Nephron (organoid): ENCODE data around the gene ARMH3.

Experiments used
- H3K27ac Mint-ChIP-seq, 3 experiments: 2 replicates each; pipeline ENCODE4 v1.8.0; 2020; ENCODE audit warnings: mixed read lengths in 3 of 3, mild to moderate bottlenecking in 2 of 3, moderate library complexity in 1 of 3
- H3K27me3 Mint-ChIP-seq: 2 replicates; pipeline ENCODE4 v1.8.0; 2021; ENCODE audit warnings: low read depth, mild to moderate bottlenecking, moderate library complexity, mixed read lengths
- H3K36me3 Mint-ChIP-seq: 2 replicates; pipeline ENCODE4 v1.8.0; 2020; ENCODE audit warnings: low read depth, mixed read lengths
- H3K4me1 Mint-ChIP-seq: 2 replicates; pipeline ENCODE4 v1.8.0; 2020; ENCODE audit warnings: mixed read lengths
- H3K4me3 Mint-ChIP-seq, 3 experiments: 2 replicates each; pipeline ENCODE4 v1.8.0; 2020; ENCODE audit warnings: mild to moderate bottlenecking in 3 of 3, mixed read lengths in 3 of 3, moderate library complexity in 2 of 3
- H3K9me3 Mint-ChIP-seq: 2 replicates; pipeline ENCODE4 v1.8.0; 2020; ENCODE audit warnings: mixed read lengths
- CTCF ChIP-seq, 3 experiments: fragments of 200-600 bp; sonication (generic); IDR thresholded peaks; one replicate each; pipeline ENCODE4 v1.5.0; 2021; ENCODE audit warnings: antibody characterized with exemption in 3 of 3; ENCODE audit not compliant: unreplicated experiment in 3 of 3

ARMH3 gene

GRCh38 chr10:101965075-101965765, 90.8 kb downstream of the ARMH3 start:
- Mint-ChIP-seq H3K27me3 (no peaks in the 10 kb centered on the region), H3K27ac (peak overlapping the region in 1 of 3 experiments; percentile 5), H3K4me1 (peaks cover 25% of the 10 kb centered on the region), H3K36me3 (peaks cover 26% of the 10 kb centered on the region), H3K9me3 (no peaks in the 10 kb centered on the region), H3K4me3 (no peak overlapping the region)
- no peak for TF ChIP-seq CTCF (IDR thresholded peaks at IDR 0.05; ENCODE audit: unreplicated experiment in 3 of 3)

GRCh38 chr10:101961591-101962498, 94.1 kb downstream of the ARMH3 start:
- H3K4me3 Mint-ChIP-seq = no peak overlapping the region
- TF ChIP-seq CTCF (IDR thresholded peaks at IDR 0.05; ENCODE audit: unreplicated experiment in 3 of 3) = no peak
- H3K4me1 Mint-ChIP-seq = peaks cover 21% of the 10 kb centered on the region
- H3K27ac Mint-ChIP-seq = no peak overlapping the region
- H3K27me3 Mint-ChIP-seq = no peaks in the 10 kb centered on the region
- peaks cover 18% of the 10 kb centered on the region for H3K36me3 Mint-ChIP-seq
- no peaks in the 10 kb centered on the region for H3K9me3 Mint-ChIP-seq

- H3K27me3 Mint-ChIP-seq = no peaks in the 10 kb centered on the region
- no peak overlapping the region for H3K27ac Mint-ChIP-seq
- no peaks in the 10 kb centered on the region for H3K9me3 Mint-ChIP-seq
- no peak overlapping the region for H3K4me3 Mint-ChIP-seq
- TF ChIP-seq CTCF (IDR thresholded peaks at IDR 0.05; ENCODE audit: unreplicated experiment in 3 of 3) = no peak
- peaks cover 21% of the 10 kb centered on the region for H3K4me1 Mint-ChIP-seq
- H3K36me3 Mint-ChIP-seq = peaks cover 19% of the 10 kb centered on the region
Measured at GRCh38 chr10:101960879-101961395, 95.0 kb downstream of the ARMH3 start.

- Mint-ChIP-seq H3K27ac (no peak overlapping the region), H3K4me1 (peaks cover 16% of the 10 kb centered on the region), H3K27me3 (no peaks in the 10 kb centered on the region), H3K36me3 (peaks cover 25% of the 10 kb centered on the region), H3K9me3 (no peaks in the 10 kb centered on the region), H3K4me3 (no peak overlapping the region)
- TF ChIP-seq CTCF (IDR thresholded peaks at IDR 0.05; ENCODE audit: unreplicated experiment in 3 of 3) = no peak
Measured at GRCh38 chr10:101959346-101959916, 96.5 kb downstream of the ARMH3 start.

GRCh38 chr10:101958691-101959090, 97.3 kb downstream of the ARMH3 start:
- peak overlapping the region in 1 of 3 experiments; percentile 60 for H3K27ac Mint-ChIP-seq
- H3K4me1 Mint-ChIP-seq = peaks cover 16% of the 10 kb centered on the region
- H3K4me3 Mint-ChIP-seq = no peak overlapping the region
- no peak for TF ChIP-seq CTCF (IDR thresholded peaks at IDR 0.05; ENCODE audit: unreplicated experiment in 3 of 3)
- H3K9me3 Mint-ChIP-seq = no peaks in the 10 kb centered on the region
- peaks cover 28% of the 10 kb centered on the region for H3K36me3 Mint-ChIP-seq
- H3K27me3 Mint-ChIP-seq = no peaks in the 10 kb centered on the region
